Vagina (tissue), 2 donors: ENCODE data around the gene PCDHGC4. TPM values are rescaled to one million over a fixed set of nuclear protein-coding genes. Genes with fewer than 3 reads are reported as not detected.
A peak's percentile ranks its signal among the peaks of the same experiment; 100 is the strongest.

Source experiments
- DNase-seq, 2 donors: peaks; one replicate each; pipeline ENCODE4 v3.0.0-alpha.2; 2017; ENCODE audit errors: extremely low spot score in 2 of 2
- H3K27ac ChIP-seq: fragments of 200-600 bp; sonication (generic); one replicate; pipeline ENCODE4 v1.5.1; 2019
- H3K27me3 ChIP-seq: fragments of 200-600 bp; sonication (generic); one replicate; pipeline ENCODE4 v1.5.1; 2019
- H3K36me3 ChIP-seq, 2 donors: fragments of 200-600 bp; sonication (generic); one replicate each; pipeline ENCODE4 v1.5.1; 2017 to 2019
- H3K4me1 ChIP-seq: fragments of 200-600 bp; sonication (generic); one replicate; pipeline ENCODE4 v1.5.1; 2019
- H3K4me3 ChIP-seq, 2 donors: fragments of 200-600 bp; sonication (generic); 1 replicate in 1 of 2; 2 replicates in 1 of 2; pipeline ENCODE4 v1.5.1; 2016 to 2019
- H3K9me3 ChIP-seq: fragments of 200-600 bp; sonication (generic); one replicate; pipeline ENCODE4 v1.5.1; 2019
- POLR2A ChIP-seq, 2 donors: fragments of 450-650 bp; IDR thresholded peaks; one replicate each; pipeline ENCODE4 v1.6.1; 2017; ENCODE audit warnings: antibody characterized with exemption in 2 of 2, mild to moderate bottlenecking in 2 of 2, moderate library complexity in 2 of 2
- POLR2AphosphoS5 ChIP-seq, 2 donors: sonication (generic); formaldehyde crosslinking; IDR thresholded peaks; one replicate each; pipeline ENCODE4 v1.9.0; 2017; ENCODE audit warnings: antibody characterized with exemption in 2 of 2, mild to moderate bottlenecking in 2 of 2, low read depth in 1 of 2; ENCODE audit not compliant: insufficient read depth in 1 of 2
- intact Hi-C: fragments of 100-400 bp; cut with DNase I; formaldehyde crosslinking; loops from one replicate; pipeline ENCODE4 v1.15.1; 2023
- total RNA-seq: library from RNA; depleted of rRNA; stranded (reverse); fragments of >200 nt; gene quantifications from one replicate; pipeline ENCODE4 v1.2.3, GENCODE V29; 2016
- TF ChIP-seq, protein P1 (sequence below), 3 experiments: fragments of 450-650 bp in 2 of 3; fragments of 200-600 bp in 1 of 3; sonication (generic) in 1 of 3; IDR thresholded peaks; one replicate each; pipeline ENCODE4 v1.5.1; 2017 to 2019; ENCODE audit warnings: antibody characterized with exemption in 3 of 3, mild to moderate bottlenecking in 2 of 3, moderate library complexity in 2 of 3

Gene PCDHGC4
- total RNA-seq, 1 donor from 2014 or later: 4.9 TPM

DNA sequence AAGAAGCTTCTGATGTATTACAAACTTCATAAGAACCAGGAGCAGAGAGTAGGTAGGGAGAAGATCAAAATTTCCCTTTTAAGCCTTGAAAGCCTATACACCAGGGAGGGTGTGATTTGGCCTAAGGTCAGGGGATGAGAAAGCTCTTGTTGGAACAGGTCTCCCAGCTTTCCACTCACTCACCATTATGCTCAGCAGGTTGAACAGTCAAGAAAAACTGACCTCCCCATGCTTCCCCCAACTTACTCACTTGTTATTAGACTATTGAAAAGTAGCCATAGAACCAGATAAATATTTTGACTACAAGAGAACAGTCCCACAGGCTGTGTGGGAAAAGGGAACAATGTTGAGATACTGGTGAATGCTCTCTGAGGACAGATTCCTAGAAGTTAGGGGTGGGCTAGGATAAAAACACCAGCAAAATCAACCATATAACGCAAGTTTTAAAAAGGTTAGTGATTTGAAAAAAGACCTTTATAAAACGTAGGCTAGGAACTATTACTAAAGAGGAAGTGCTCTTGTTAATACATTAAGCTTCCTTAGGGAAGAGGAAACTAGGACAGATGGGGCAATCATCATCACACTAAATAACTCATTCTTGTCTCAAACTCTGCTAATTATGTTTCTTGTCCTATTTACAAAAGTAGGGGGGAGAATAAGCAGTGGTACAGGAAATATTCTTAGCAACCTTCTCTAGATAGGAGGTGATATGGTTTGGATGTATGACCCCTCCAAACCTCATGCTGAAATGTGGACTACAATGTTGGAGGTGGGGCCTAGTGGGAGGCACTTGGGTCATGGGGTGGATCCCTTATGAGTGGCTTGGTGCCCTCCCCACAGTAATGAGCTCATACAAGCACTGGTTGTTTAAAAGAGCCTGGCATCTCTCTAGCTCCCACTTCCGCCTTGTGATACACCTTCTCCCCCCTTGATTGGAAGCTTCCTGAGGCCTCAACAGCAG lies 35.1 kb downstream of the PCDHGC4 start:
- DNase-seq: peak; percentile 12 to 70
- H3K9me3 ChIP-seq: no peaks in the 10 kb centered on the region
- H3K4me3 ChIP-seq: no peak overlapping the region
- no peaks in the 10 kb centered on the region for H3K36me3 ChIP-seq
- peaks cover 76% of the 10 kb centered on the region for H3K4me1 ChIP-seq
- TF ChIP-seq, protein P1, sequence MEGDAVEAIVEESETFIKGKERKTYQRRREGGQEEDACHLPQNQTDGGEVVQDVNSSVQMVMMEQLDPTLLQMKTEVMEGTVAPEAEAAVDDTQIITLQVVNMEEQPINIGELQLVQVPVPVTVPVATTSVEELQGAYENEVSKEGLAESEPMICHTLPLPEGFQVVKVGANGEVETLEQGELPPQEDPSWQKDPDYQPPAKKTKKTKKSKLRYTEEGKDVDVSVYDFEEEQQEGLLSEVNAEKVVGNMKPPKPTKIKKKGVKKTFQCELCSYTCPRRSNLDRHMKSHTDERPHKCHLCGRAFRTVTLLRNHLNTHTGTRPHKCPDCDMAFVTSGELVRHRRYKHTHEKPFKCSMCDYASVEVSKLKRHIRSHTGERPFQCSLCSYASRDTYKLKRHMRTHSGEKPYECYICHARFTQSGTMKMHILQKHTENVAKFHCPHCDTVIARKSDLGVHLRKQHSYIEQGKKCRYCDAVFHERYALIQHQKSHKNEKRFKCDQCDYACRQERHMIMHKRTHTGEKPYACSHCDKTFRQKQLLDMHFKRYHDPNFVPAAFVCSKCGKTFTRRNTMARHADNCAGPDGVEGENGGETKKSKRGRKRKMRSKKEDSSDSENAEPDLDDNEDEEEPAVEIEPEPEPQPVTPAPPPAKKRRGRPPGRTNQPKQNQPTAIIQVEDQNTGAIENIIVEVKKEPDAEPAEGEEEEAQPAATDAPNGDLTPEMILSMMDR (IDR thresholded peaks at IDR 0.05): no peak
- TF ChIP-seq POLR2A (IDR thresholded peaks at IDR 0.05): no peak
- no peak for TF ChIP-seq POLR2AphosphoS5 (IDR thresholded peaks at IDR 0.05; ENCODE audit: insufficient read depth in 1 of 2, low read depth in 1 of 2)
- H3K27me3 ChIP-seq: no peaks in the 10 kb centered on the region
- peak overlapping the region; percentile 94 for H3K27ac ChIP-seq
- intact Hi-C loops: loop anchor here (10.0 kb wide), 1 partner anchor 105 kb away; the partner anchor contains the start of genes PCDHGA10 and PCDHGB7

DNA sequence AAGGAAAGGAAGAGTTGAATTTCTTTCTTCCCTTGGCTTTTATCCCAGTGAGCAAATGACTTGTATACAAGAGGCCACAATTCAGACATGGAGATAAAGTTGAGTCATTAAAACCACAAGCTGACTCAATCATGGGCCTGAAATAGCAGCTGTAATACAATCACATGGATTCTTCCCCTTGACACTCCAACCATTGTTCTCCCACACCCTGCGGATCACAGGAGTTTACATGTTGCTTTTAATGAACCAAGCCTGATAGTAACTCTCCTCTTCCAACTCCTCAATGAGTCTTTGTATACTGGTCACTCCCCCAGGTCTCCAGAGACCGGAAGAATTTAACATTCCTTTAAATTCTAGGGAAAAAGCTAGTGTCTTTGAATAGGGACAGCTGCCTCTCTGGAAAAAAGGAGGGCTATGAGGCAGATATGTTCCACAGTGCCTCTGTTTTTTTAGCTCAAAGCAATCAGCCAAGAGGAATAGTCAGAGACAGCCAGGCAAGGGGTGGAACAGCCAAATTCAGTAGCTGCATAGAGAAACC lies 36.5 kb downstream of the PCDHGC4 start:
- DNase-seq: peak; percentile 31 to 87
- intact Hi-C loops: loop anchor here (10.0 kb wide), 1 partner anchor 107 kb away; the partner anchor contains the start of genes PCDHGA10 and PCDHGB7
- Histone ChIP-seq H3K4me1 (peaks cover 76% of the 10 kb centered on the region), H3K4me3 (no peak overlapping the region), H3K27ac (peak overlapping the region; percentile 94), H3K27me3 (no peaks in the 10 kb centered on the region), H3K36me3 (peaks cover 0 to 4% of the 10 kb centered on the region in 2 donors), H3K9me3 (no peaks in the 10 kb centered on the region)
- TF ChIP-seq POLR2AphosphoS5 (IDR thresholded peaks at IDR 0.05; ENCODE audit: insufficient read depth in 1 of 2, low read depth in 1 of 2): peak; percentile 50 to 84
- TF ChIP-seq, protein P1 (IDR thresholded peaks at IDR 0.05): no peak

DNA sequence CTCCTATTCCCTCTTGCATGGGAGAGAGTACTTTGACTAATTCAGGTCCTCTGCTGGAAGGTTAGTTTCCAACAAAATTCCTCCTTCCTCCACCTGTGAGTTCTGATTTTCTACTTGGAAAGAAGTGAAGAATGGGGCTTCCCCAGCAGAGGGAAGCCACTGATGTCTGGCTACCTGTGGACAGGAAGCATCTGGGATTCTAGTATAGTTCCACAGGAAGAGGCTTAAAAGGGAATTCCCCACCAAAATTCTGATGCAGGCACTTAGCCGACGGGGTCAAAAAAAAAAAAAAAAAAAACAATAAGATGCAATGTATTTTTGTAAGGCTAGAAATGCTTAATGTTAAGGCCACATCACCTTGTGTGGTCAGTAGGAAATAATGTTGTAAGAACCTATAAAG lies 37.5 kb downstream of the PCDHGC4 start:
- DNase-seq: no peak
- peak overlapping the region; percentile 94 for H3K27ac ChIP-seq
- H3K27me3 ChIP-seq: no peaks in the 10 kb centered on the region
- no peak overlapping the region for H3K4me3 ChIP-seq
- no peaks in the 10 kb centered on the region for H3K9me3 ChIP-seq
- TF ChIP-seq POLR2A (IDR thresholded peaks at IDR 0.05): no peak
- TF ChIP-seq POLR2AphosphoS5 (IDR thresholded peaks at IDR 0.05; ENCODE audit: insufficient read depth in 1 of 2, low read depth in 1 of 2): no peak
- TF ChIP-seq, protein P1 (IDR thresholded peaks at IDR 0.05): no peak
- peaks cover 0 to 14% of the 10 kb centered on the region in 2 donors for H3K36me3 ChIP-seq
- peaks cover 71% of the 10 kb centered on the region for H3K4me1 ChIP-seq
- intact Hi-C loops: loop anchor here (10.0 kb wide), 1 partner anchor 108 kb away; the partner anchor contains the start of genes PCDHGA10 and PCDHGB7

DNA sequence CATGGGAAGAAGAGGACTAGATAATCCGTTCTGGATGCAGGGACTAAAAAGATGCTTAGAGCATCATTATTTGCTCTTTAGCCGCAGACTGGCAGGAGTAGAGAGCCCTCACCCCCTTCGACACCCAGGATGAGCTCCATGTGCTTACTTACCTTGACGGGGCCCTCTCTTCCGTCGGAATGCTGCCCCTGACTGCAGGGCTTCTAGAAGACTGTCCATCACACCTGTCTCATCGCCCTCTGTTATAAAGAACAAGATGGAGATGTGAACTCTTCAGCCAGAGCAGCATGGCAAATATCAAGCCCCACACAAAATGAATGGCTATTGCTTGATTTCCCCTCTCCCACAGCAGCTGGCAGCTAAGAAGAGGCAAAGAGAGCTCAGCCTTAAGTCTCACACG lies 39.2 kb downstream of the PCDHGC4 start:
- TF ChIP-seq POLR2AphosphoS5 (IDR thresholded peaks at IDR 0.05; ENCODE audit: insufficient read depth in 1 of 2, low read depth in 1 of 2) (no peak), POLR2A (IDR thresholded peaks at IDR 0.05) (no peak)
- TF ChIP-seq, protein P1 (IDR thresholded peaks at IDR 0.05): no peak
- Histone ChIP-seq H3K9me3 (no peaks in the 10 kb centered on the region), H3K27me3 (no peaks in the 10 kb centered on the region), H3K4me1 (peaks cover 65% of the 10 kb centered on the region), H3K27ac (peak overlapping the region; percentile 80), H3K36me3 (peaks cover 0 to 31% of the 10 kb centered on the region in 2 donors), H3K4me3 (no peak overlapping the region)
- intact Hi-C loops: loop anchor here (10.0 kb wide), 1 partner anchor 109 kb away; the partner anchor contains the start of genes PCDHGA10 and PCDHGB7
- DNase-seq: no peak
